ENCODE measurements around the gene FMN2.

DNA sequence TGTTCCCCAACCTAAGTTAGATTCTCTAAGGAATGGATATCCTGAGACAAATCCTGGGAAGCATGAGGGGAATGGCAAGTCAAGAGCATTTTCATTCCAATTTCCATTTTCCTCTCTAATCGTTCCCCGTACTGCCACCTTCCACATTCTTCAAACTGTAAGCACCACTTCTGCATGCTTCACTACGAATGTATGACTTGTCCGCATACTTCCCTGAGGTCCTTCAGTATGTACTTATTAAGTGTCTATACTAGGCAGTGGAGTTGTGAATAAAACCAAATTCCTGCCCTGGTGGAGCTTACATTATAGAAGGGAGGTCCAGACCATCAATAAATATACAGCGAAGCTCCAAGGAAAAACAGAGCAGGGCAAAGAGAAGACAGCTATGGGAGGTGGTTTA, 365.5 kb downstream of the FMN2 start:
- TF ChIP-seq, protein P1, sequence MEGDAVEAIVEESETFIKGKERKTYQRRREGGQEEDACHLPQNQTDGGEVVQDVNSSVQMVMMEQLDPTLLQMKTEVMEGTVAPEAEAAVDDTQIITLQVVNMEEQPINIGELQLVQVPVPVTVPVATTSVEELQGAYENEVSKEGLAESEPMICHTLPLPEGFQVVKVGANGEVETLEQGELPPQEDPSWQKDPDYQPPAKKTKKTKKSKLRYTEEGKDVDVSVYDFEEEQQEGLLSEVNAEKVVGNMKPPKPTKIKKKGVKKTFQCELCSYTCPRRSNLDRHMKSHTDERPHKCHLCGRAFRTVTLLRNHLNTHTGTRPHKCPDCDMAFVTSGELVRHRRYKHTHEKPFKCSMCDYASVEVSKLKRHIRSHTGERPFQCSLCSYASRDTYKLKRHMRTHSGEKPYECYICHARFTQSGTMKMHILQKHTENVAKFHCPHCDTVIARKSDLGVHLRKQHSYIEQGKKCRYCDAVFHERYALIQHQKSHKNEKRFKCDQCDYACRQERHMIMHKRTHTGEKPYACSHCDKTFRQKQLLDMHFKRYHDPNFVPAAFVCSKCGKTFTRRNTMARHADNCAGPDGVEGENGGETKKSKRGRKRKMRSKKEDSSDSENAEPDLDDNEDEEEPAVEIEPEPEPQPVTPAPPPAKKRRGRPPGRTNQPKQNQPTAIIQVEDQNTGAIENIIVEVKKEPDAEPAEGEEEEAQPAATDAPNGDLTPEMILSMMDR (conservative IDR thresholded peaks at IDR 0.05; ENCODE audit: low read depth, low read length): no peak
- no peak for TF ChIP-seq EZH2phosphoT487 (IDR thresholded peaks at IDR 0.05; ENCODE audit: borderline replicate concordance, low read length)
- TF ChIP-seq EZH2 (IDR thresholded peaks at IDR 0.05; ENCODE audit: low read length, unreplicated experiment): no peak

Data from PC-3 (cell line).